Forelimb muscle (tissue), 1 donor: Measurements from ENCODE around the gene RPS6KB2. TPM values are rescaled to one million over a fixed set of nuclear protein-coding genes. Genes with fewer than 3 reads are reported as not detected.
"Not testable (repeated sequence)": the region's sequence is repeated elsewhere in the genome, so short reads cannot be mapped to it uniquely, and the experiment has no call there.

ENCODE experiments used
- DNase-seq: peaks from one replicate; pipeline ENCODE4 v3.0.0-alpha.2; 2013; ENCODE audit warnings: low read depth
- polyA plus RNA-seq: library from polyadenylated mRNA; unstranded; fragments of 120-200 nt; gene quantifications from one replicate; pipeline ENCODE4 v1.2.1, GENCODE V29; 2013; ENCODE audit not compliant: insufficient read length

Gene RPS6KB2
- polyA plus RNA-seq, 1 donor: 32.0 TPM

GRCh38 chr11:67442504-67443404 is 14.5 kb downstream of the RPS6KB2 start:
- no peak for DNase-seq

GRCh38 chr11:67445515-67445914 is 17.2 kb downstream of the RPS6KB2 start:
- DNase-seq: no peak

- DNase-seq: no peak
Measured at GRCh38 chr11:67448220-67448609, 19.9 kb downstream of the RPS6KB2 start.

GRCh38 chr11:67449116-67449844 is 21.0 kb downstream of the RPS6KB2 start:
- DNase-seq: no peak

GRCh38 chr11:67450796-67451657 is 22.7 kb downstream of the RPS6KB2 start:
- DNase-seq: no peak

GRCh38 chr11:67451658-67451976 is 23.3 kb downstream of the RPS6KB2 start:
- no peak for DNase-seq

- no peak for DNase-seq
Measured at GRCh38 chr11:67452141-67452952, 24.1 kb downstream of the RPS6KB2 start, which contains the start of gene GPR152. Gene GPR152 (minus strand): TSS chr11:67452729. CDS start chr11:67452724, 5 bp downstream.

- no peak for DNase-seq
Measured at GRCh38 chr11:67453816-67454732, 25.8 kb downstream of the RPS6KB2 start.

- no peak for DNase-seq
Measured at GRCh38 chr11:67455054-67455453, 26.8 kb downstream of the RPS6KB2 start, which contains the start of gene CABP4. Gene CABP4 (plus strand): TSS chr11:67455354. CDS start chr11:67455424, 70 bp downstream.

- no peak for DNase-seq
Measured at GRCh38 chr11:67456068-67456705, 27.9 kb downstream of the RPS6KB2 start.

- DNase-seq: no peak
Measured at GRCh38 chr11:67457453-67457852, 29.2 kb downstream of the RPS6KB2 start.

GRCh38 chr11:67458266-67458665 is 30.0 kb downstream of the RPS6KB2 start:
- DNase-seq: no peak

- no peak for DNase-seq
Measured at GRCh38 chr11:67463186-67463585, 34.9 kb downstream of the RPS6KB2 start.

GRCh38 chr11:67463680-67464410 is 35.6 kb downstream of the RPS6KB2 start:
- no peak for DNase-seq

GRCh38 chr11:67464411-67465188 is 36.3 kb downstream of the RPS6KB2 start:
- no peak for DNase-seq

- DNase-seq: no peak
Measured at GRCh38 chr11:67465189-67465510, 36.9 kb downstream of the RPS6KB2 start.

- DNase-seq: not testable (repeated sequence)
Measured at GRCh38 chr11:67465530-67465929, 37.2 kb downstream of the RPS6KB2 start.

- DNase-seq: no peak
Measured at GRCh38 chr11:67466367-67466766, 38.1 kb downstream of the RPS6KB2 start.
